22Rv1 (cell line): ENCODE results near the gene GNAS.

Experiments used
- ZFX ChIP-seq: fragments of 450-650 bp; IDR thresholded peaks from 2 replicates; pipeline ENCODE4 v1.6.1; 2017; ENCODE audit warnings: antibody characterized with exemption, borderline replicate concordance
- TF ChIP-seq, protein P1 (sequence below): fragments of 450-650 bp; IDR thresholded peaks from 2 replicates; pipeline ENCODE4 v1.5.1; 2017; ENCODE audit warnings: mild to moderate bottlenecking

DNA sequence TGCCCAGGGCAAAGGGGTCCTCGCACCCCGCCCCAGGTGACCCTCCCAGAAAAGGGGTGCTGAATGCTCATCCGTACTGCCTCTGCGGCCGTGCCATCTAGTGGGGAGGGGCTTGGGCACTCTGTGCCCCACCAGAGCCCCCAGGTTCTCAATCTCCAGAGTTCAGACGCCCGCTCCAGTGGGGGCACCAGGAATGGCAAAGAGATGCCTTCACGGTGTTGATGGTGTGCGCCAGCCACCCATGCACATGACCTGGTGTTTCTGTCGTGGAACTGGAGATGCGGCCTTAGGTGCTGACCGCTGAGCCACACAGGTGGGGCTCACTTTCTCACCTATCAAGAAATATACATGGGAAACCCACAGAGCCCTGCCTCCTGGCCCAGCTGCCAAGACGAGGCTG is 32.6 kb upstream of the GNAS start:
- TF ChIP-seq, protein P1, sequence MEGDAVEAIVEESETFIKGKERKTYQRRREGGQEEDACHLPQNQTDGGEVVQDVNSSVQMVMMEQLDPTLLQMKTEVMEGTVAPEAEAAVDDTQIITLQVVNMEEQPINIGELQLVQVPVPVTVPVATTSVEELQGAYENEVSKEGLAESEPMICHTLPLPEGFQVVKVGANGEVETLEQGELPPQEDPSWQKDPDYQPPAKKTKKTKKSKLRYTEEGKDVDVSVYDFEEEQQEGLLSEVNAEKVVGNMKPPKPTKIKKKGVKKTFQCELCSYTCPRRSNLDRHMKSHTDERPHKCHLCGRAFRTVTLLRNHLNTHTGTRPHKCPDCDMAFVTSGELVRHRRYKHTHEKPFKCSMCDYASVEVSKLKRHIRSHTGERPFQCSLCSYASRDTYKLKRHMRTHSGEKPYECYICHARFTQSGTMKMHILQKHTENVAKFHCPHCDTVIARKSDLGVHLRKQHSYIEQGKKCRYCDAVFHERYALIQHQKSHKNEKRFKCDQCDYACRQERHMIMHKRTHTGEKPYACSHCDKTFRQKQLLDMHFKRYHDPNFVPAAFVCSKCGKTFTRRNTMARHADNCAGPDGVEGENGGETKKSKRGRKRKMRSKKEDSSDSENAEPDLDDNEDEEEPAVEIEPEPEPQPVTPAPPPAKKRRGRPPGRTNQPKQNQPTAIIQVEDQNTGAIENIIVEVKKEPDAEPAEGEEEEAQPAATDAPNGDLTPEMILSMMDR, result no peak
- no peak for TF ChIP-seq ZFX
